Spleen (tissue), 11 donors: Measurements from ENCODE around the gene MOCS1. TPM values are rescaled to one million over a fixed set of nuclear protein-coding genes. Genes with fewer than 3 reads are reported as not detected.

Source experiments
- DNase-seq: peaks from one replicate; pipeline ENCODE4 v3.0.0-alpha.2; 2020
- H3K27ac ChIP-seq, 8 donors: fragments of 200-600 bp; sonication (generic) in 7 of 8; 1 replicate in 4 of 8; 2 replicates in 4 of 8; pipeline versions ENCODE4 v1.5.0 to v1.8.0; 2016 to 2021; ENCODE audit warnings: inconsistent platforms in 4 of 8, mild to moderate bottlenecking in 4 of 8, moderate library complexity in 1 of 8
- H3K27me3 ChIP-seq, 7 donors: fragments of 200-600 bp; sonication (generic) in 6 of 7; replicated peaks in 1 of 7; 1 replicate in 4 of 7; 2 replicates in 3 of 7; pipeline versions ENCODE4 v1.5.0 to v1.8.0; 2016 to 2021; ENCODE audit warnings: inconsistent platforms in 3 of 7, mild to moderate bottlenecking in 1 of 7
- H3K36me3 ChIP-seq, 6 donors: fragments of 200-600 bp; sonication (generic) in 5 of 6; 1 replicate in 4 of 6; 2 replicates in 2 of 6; pipeline versions ENCODE4 v1.5.0 to v1.8.0; 2016 to 2021; ENCODE audit warnings: inconsistent platforms in 2 of 6
- H3K4me1 ChIP-seq, 6 donors: fragments of 200-600 bp; sonication (generic) in 5 of 6; 1 replicate in 3 of 6; 2 replicates in 3 of 6; pipeline versions ENCODE4 v1.5.0 to v1.8.0; 2016 to 2021; ENCODE audit warnings: inconsistent platforms in 3 of 6
- H3K4me3 ChIP-seq, 8 donors: fragments of 200-600 bp; sonication (generic) in 7 of 8; 1 replicate in 4 of 8; 2 replicates in 4 of 8; pipeline versions ENCODE4 v1.5.0 to v1.8.0; 2016 to 2021; ENCODE audit warnings: inconsistent platforms in 4 of 8, mild to moderate bottlenecking in 4 of 8, moderate library complexity in 2 of 8
- H3K9me3 ChIP-seq, 8 donors: fragments of 200-600 bp; sonication (generic) in 7 of 8; 1 replicate in 4 of 8; 2 replicates in 4 of 8; pipeline versions ENCODE4 v1.5.0 to v1.8.0; 2016 to 2021; ENCODE audit warnings: inconsistent platforms in 4 of 8
- POLR2A ChIP-seq, 3 donors: fragments of 450-650 bp; IDR thresholded peaks; one replicate each; pipeline ENCODE4 v1.5.1; 2017; ENCODE audit warnings: antibody characterized with exemption in 3 of 3, mild to moderate bottlenecking in 1 of 3
- POLR2AphosphoS5 ChIP-seq, 3 donors: sonication (generic); formaldehyde crosslinking; IDR thresholded peaks; one replicate each; pipeline ENCODE4 v1.5.1; 2017; ENCODE audit warnings: antibody characterized with exemption in 3 of 3
- WGBS, 5 donors: extraction: QIAGEN DNeasy Blood & Tissue Kit in 3 of 5; methylation state at CpG; one replicate each; pipeline versions ENCODE4 v1.1.5 to v1.1.7; 2013 to 2018; 5-methylcytosine and 5-hydroxymethylcytosine counted together
- intact Hi-C: fragments of 100-400 bp; cut with DNase I; formaldehyde crosslinking; loops from one replicate; pipeline ENCODE4 v1.15.0; 2023; ENCODE audit warnings: low total_unique reads
- polyA plus RNA-seq, 3 donors: library from polyadenylated mRNA; stranded (reverse); fragments of 200-250 nt; gene quantifications; one replicate each; pipeline ENCODE4 v1.2.1, GENCODE V29; 2013
- total RNA-seq, 7 donors: library from RNA; depleted of rRNA in 3 of 7; stranded (reverse); fragments of >200 nt in 3 of 7; fragmentation: NEBNext Ultra II Directional in 4 of 7; extraction: Animal tissue kit (Norgen Biotek cat#: 25700) in 4 of 7; gene quantifications; one replicate each; pipeline versions ENCODE4 v1.1.0 to v1.2.1, GENCODE V29; 2016 to 2021
- TF ChIP-seq, protein P1 (sequence below), 11 experiments: fragments of 200-600 bp in 7 of 11; fragments of 450-650 bp in 4 of 11; sonication (generic) in 4 of 11; IDR thresholded peaks in 8 of 11; conservative IDR thresholded peaks in 3 of 11; 1 replicate in 7 of 11; 2 replicates in 4 of 11; pipeline versions ENCODE4 v1.4.0 to v1.8.0; 2016 to 2021; ENCODE audit warnings: antibody characterized with exemption in 11 of 11, inconsistent platforms in 4 of 11, mild to moderate bottlenecking in 1 of 11
- donor health status: healthy with polysubstance abuse.
- donor health status: DM: no; HTN: no; CAD: no; lungs with moderate emphysema.
- donor health status: DM: no; HTN: no; CAD: no.
- donor health status: Bipolar disorder and iron deficiency.
- donor health status: healthy.
- donor health status: DM: no; HTN: no; CAD: no.
- donor health status: DM: yes; HTN: yes; CAD: no.

MOCS1 gene
- total and polyA plus RNA-seq, 10 donors: 1.2 to 10.2 (median 5.6) TPM

DNA sequence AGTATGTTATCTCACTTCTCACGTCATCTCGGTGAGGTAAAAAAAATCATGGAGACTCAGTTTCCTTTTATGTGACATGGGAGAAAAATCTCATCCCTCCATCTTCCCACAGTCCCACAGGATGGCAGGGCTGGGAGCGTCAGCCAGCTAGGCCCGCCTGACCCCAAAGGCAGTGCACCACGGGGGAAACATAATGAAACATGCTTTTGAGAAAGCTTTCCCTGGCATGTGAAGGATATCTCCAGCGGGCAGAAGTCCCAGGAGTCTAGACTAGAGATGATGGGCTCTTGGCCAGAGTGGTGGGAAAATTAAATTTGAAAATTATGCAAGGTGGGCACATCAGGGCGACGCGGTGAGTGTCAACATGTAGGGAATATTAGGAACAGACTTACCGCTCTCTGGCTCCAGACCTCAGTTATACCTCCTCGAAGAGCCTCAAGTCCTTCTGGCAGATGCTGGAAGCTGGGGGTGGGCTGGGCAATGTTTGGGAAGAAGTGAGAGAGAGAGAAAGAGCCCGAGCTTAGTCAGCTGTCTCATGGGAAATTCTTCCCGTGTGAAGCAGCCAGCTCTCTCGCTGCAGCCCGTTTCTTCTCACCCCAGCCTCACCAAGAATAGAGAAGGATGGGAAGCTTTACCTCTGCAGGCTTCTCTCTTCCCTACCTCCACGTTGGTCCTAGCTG, 52.3 kb downstream of the MOCS1 start:
- WGBS, 5 donors: 62 to 83% (median 78%) methylated on average over 16 of the region's 16 CpGs
- Histone ChIP-seq H3K4me3 (no peak overlapping the region), H3K27ac (peak overlapping the region in 7 of 8 donors; percentile 8 to 71 (median 38)), H3K9me3 (no peaks in the 10 kb centered on the region), H3K36me3 (peaks cover 0 to 100% (median 4%) of the 10 kb centered on the region in 6 donors), H3K4me1 (peaks cover 0 to 7% (median 0%) of the 10 kb centered on the region in 6 donors), H3K27me3 (peaks cover 0 to 2% (median 0%) of the 10 kb centered on the region in 7 donors)
- intact Hi-C loops: no loop called here
- no peak for TF ChIP-seq POLR2AphosphoS5 (IDR thresholded peaks at IDR 0.05)
- DNase-seq: no peak

DNA sequence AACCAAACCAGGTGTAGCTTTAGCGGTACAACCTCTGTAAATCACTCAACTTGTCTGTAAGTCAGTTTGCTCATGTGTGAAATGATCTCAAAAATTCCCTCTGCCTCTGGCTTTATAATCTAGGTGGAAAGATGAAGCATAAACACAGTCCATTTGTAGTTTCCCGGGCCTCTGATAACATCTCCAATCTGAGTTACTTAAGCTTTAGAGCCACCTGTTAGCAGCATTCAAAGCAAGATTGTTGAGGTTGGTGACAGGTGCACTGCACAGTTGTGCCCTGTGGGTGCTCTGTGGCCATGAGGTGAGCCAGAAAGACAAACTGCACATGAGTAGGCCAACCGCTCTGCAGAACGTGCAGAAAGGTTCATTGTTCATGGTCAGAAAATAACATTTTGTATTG, 53.7 kb downstream of the MOCS1 start:
- H3K9me3 ChIP-seq: no peaks in the 10 kb centered on the region
- no peak for DNase-seq

DNA sequence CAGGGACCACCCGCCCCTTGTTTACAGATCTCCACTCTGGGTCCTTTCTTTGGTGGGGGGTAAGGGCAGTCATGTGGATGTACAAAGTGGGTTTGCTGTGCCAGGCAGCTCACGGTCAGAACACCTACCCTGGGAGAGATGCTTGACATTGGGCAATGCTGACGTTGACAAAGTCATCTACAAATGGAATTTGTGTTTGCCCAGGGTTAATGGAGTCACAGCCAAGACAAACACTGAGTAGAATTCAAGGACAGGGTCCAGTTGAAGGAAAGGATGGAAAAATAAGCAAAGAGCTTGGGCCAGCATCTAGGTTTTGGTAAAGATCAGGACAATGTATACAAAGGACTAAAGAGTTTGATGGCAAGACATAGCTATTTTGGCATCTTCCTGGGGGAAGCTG, 54.7 kb downstream of the MOCS1 start:
- Histone ChIP-seq H3K9me3 (no peaks in the 10 kb centered on the region), H3K27ac (peak overlapping the region in 2 of 8 donors; percentile 6 to 9), H3K36me3 (peaks cover 0 to 100% (median 4%) of the 10 kb centered on the region in 6 donors), H3K4me1 (peaks cover 0 to 6% (median 0%) of the 10 kb centered on the region in 6 donors), H3K27me3 (no peaks in the 10 kb centered on the region), H3K4me3 (no peak overlapping the region)
- DNase-seq: no peak
- 75 to 86% (median 81%) methylated on average over 3 of the region's 3 CpGs for WGBS, 5 donors
- intact Hi-C loops: no loop called here
- TF ChIP-seq POLR2A (IDR thresholded peaks at IDR 0.05) (no peak), POLR2AphosphoS5 (IDR thresholded peaks at IDR 0.05) (no peak)
- TF ChIP-seq, protein P1, sequence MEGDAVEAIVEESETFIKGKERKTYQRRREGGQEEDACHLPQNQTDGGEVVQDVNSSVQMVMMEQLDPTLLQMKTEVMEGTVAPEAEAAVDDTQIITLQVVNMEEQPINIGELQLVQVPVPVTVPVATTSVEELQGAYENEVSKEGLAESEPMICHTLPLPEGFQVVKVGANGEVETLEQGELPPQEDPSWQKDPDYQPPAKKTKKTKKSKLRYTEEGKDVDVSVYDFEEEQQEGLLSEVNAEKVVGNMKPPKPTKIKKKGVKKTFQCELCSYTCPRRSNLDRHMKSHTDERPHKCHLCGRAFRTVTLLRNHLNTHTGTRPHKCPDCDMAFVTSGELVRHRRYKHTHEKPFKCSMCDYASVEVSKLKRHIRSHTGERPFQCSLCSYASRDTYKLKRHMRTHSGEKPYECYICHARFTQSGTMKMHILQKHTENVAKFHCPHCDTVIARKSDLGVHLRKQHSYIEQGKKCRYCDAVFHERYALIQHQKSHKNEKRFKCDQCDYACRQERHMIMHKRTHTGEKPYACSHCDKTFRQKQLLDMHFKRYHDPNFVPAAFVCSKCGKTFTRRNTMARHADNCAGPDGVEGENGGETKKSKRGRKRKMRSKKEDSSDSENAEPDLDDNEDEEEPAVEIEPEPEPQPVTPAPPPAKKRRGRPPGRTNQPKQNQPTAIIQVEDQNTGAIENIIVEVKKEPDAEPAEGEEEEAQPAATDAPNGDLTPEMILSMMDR (IDR thresholded peaks at IDR 0.05 in 8 of 11, conservative IDR thresholded peaks at IDR 0.05 in 3 of 11): no peak

More for the DNA sequence above, 53.7 kb downstream of the MOCS1 start:
- TF ChIP-seq, protein P1 (IDR thresholded peaks at IDR 0.05 in 8 of 11, conservative IDR thresholded peaks at IDR 0.05 in 3 of 11): no peak
- TF ChIP-seq POLR2A (IDR thresholded peaks at IDR 0.05) (no peak), POLR2AphosphoS5 (IDR thresholded peaks at IDR 0.05) (no peak)
- Histone ChIP-seq H3K4me3 (no peak overlapping the region), H3K36me3 (peaks cover 0 to 100% (median 4%) of the 10 kb centered on the region in 6 donors), H3K4me1 (peaks cover 0 to 6% (median 0%) of the 10 kb centered on the region in 6 donors), H3K27ac (no peak overlapping the region), H3K27me3 (no peaks in the 10 kb centered on the region)
- intact Hi-C loops: no loop called here
- 73 to 76% (median 75%) methylated on average over 4 of the region's 4 CpGs for WGBS, 5 donors

DNA sequence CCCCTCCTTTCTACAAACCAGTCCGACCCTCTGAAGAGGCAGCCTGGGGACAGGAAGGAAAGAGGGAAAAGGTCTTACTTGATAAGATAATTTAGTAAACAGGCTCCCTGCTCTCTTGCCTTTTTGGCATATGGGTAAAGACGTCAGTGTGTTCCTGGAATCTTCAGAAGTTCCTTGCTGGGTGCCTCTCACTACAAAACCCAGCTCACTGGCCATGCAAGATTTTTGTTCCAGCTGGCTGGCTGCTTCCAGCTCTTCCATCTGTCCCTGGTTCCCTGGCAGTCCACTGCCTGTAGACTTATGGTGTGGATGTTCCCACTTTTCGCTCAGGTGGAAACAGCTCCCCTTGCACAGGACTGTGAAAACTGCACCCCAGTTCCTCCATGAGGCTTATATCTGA, 57.4 kb downstream of the MOCS1 start:
- Histone ChIP-seq H3K4me3 (no peak overlapping the region), H3K36me3 (peaks cover 0 to 100% (median 4%) of the 10 kb centered on the region in 6 donors), H3K4me1 (peaks cover 0 to under 1% (median 0%) of the 10 kb centered on the region in 6 donors), H3K9me3 (no peaks in the 10 kb centered on the region), H3K27ac (peak overlapping the region in 3 of 8 donors; percentile 8 to 41 (median 21)), H3K27me3 (no peaks in the 10 kb centered on the region)
- WGBS, 5 donors: 43 to 60% (median 48%) methylated on average over 3 of the region's 3 CpGs
- DNase-seq: no peak
- intact Hi-C loops: no loop called here
- TF ChIP-seq POLR2A (IDR thresholded peaks at IDR 0.05) (no peak), POLR2AphosphoS5 (IDR thresholded peaks at IDR 0.05) (no peak)
- TF ChIP-seq, protein P1 (IDR thresholded peaks at IDR 0.05 in 8 of 11, conservative IDR thresholded peaks at IDR 0.05 in 3 of 11): no peak
